ENCODE results near the gene ZBTB47.

ZBTB47 gene

GRCh38 chr3:42686832-42687650, 33.5 kb downstream of the ZBTB47 start:
- DNase-seq, result no peak

- DNase-seq, result no peak
Observed at GRCh38 chr3:42688016-42688415, 34.5 kb downstream of the ZBTB47 start.

- DNase-seq, result no peak
Observed at GRCh38 chr3:42688487-42689420, 35.3 kb downstream of the ZBTB47 start.

- DNase-seq, result no peak
Observed at GRCh38 chr3:42689421-42690014, 36.0 kb downstream of the ZBTB47 start.

- DNase-seq, result no peak
Observed at GRCh38 chr3:42690191-42690590, 36.7 kb downstream of the ZBTB47 start.

GRCh38 chr3:42690766-42691680, 37.5 kb downstream of the ZBTB47 start:
- no peak for DNase-seq

GRCh38 chr3:42691816-42692666, 38.5 kb downstream of the ZBTB47 start:
- DNase-seq, result no peak

GRCh38 chr3:42692667-42693529, 39.4 kb downstream of the ZBTB47 start:
- DNase-seq, result no peak

GRCh38 chr3:42693530-42693930, 40.0 kb downstream of the ZBTB47 start:
- DNase-seq, result no peak

- no peak for DNase-seq
Observed at GRCh38 chr3:42694366-42694765, 40.9 kb downstream of the ZBTB47 start.

GRCh38 chr3:42696356-42697288, 43.1 kb downstream of the ZBTB47 start:
- DNase-seq, result no peak

- no peak for DNase-seq
Observed at GRCh38 chr3:42697289-42698051, 44.0 kb downstream of the ZBTB47 start.

GRCh38 chr3:42698216-42698910, 44.9 kb downstream of the ZBTB47 start:
- no peak for DNase-seq

- DNase-seq, result no peak
Observed at GRCh38 chr3:42698911-42699230, 45.4 kb downstream of the ZBTB47 start.

GRCh38 chr3:42699511-42699971, 46.0 kb downstream of the ZBTB47 start:
- no peak for DNase-seq

GRCh38 chr3:42700366-42701288, 47.1 kb downstream of the ZBTB47 start:
- DNase-seq, result no peak
